NCI-H526 treated with DMSO at 0.1 percent for 48 hours (cell line): Measurements from ENCODE around the gene CACNA1S.
A peak's percentile ranks its signal among the peaks of the same experiment; 100 is the strongest.

Source experiments
- DNase-seq: peaks from one replicate; lab custom pipeline; 2025; lab: John Stamatoyannopoulos, UW

CACNA1S gene

DNA sequence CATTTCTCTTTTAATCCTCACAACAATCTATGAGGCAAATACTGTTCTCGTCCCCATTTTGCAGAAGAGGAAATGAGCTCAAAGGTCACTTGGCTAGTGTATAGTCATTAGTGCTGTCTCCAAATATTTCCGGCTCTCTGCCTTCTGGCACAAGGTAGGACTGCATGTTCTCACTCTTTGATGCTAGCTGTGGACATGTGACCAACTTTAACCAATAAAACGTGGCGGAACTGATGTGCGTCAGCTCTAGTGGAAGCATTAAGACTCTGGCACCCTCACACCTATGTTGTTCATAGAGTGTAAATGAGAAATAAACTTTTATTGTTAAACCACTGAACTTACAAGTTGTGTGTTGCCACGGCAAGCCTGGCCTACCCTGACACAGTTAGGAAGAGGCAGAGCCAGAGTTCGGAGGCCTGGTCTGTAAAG is 83.8 kb downstream of the CACNA1S start:
- no peak for DNase-seq

DNA sequence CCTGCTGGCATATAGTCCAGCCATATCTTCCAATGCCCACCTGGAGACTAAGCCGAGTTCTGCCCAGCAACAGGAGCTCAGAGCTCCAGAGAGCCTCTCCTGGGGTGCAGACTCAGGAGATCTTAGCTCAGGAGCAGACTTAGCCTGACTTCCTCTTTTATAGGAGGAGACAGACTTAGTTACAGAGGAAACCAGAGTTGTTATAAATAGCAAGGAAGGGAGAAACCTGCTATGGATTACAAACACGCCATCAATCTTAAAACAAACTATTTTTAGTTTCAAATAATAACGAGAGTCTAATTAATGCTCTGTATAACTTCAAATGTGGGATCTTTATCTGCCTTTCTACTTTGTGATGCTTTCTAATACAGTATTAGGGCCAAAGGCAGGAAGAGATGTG is 85.4 kb downstream of the CACNA1S start:
- no peak for DNase-seq

DNA sequence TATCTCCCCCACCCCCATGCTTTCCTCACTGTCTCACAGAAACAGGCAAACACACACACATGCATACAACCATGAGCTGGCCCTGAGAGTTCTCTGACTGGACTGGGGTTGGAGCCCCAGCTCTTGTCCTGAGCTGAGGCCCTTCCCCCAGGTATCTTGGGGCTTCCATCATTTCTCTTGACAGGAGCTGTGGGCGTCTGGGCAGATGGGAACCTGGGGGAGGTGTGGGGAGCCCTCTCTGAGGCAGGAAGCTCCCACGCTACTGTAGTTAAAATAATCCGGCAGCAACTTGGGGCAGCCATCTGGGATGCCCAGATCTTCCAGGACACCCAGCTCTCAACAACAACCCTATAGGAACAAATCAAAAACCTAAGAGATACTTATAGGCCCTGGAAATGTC is 86.0 kb downstream of the CACNA1S start:
- DNase-seq = no peak

DNA sequence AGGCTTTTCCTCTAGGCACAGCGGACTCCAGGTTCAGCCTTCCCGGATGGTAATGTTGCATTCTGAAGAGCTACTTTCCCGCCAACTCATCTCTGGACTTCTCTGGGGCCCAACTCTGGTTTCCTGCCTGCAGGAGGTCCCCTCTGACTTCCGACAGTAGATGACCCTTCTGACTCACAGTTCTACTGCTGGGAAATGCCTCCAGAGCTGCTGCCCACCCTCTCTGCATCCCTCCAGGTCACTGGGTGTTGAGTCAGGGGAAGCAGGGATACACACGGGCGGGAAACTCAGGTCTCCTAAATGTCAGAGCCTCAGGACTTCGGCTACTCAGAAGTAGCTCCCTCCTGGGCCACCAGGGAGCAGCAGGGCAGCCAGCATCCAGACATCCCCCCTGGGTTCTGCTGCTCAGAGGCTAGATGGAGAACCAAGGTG is 86.6 kb downstream of the CACNA1S start:
- DNase-seq = no peak

DNA sequence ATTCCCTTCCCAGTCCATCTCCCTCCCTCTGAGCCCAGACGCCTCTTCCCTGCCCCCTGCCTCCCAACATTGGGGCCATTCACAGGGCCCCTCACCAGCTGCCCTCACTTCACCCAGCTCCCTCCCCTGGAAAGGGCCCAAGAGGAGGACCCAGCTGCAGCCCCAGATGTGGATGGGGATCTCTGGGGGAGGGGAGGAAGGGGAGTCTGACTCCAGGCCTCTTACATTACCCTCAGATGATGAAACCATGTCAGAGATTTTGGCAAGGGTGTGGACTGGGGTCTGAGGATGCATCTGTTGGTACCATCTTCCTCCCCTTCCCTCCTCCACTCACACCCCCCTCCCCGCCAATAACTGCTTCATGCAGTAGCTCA is 87.6 kb downstream of the CACNA1S start:
- no peak for DNase-seq

DNA sequence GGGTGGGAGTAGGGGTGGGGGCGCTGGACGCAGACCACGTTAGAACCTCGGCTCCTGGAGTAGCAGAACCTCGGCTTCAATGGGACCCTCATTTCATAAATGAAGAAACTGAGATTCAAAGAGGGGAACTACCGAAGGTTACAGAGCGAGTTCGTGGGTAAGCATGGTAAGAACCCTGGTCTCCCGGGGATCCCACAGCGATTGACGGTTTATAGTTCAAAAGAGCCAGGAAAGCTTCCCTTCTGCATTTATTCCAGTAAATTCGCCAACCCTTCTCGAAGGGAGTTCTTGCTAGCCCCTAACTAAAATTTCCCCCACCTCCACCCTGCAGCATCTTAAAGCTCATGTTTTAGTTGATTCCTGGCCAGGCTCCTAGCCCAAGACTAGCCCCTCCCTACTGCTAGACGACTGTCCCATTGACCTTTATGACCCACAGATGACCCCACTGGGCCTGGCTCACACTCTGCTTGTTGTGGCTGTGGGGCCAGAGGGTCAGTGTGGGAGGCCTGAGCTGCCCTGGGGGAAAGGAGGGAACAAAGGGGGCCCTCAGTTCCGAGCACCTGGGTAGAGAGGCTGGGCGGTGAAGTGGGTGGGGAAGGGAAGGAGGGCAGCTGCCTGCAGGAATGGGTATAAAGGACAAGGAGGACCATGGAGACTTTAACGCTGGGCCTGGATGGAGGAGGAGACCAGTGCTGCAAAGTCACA is 88.2 kb downstream of the CACNA1S start:
- DNase-seq = no peak

DNA sequence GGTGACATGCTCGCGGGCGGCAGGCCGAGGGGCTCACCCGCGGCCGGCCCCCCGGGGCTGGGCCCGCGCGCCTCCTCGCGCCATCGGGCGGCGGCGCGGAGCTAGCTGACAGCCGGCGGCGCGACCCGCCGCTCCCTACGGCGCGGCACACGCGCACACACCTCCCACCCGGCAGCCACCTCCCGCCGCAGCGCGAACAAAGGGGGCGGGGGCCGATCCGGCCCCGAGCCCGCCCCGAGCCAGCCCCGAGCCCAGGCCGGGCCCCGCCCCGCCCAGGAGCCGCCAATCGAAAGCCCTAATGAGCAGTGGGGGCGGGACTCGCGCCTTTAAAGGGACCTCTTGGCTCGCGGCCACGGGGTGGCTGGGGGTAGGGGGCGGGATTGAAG is 88.7 kb downstream of the CACNA1S start, which contains the start of gene KIF21B:
Gene KIF21B, minus strand, starts transcription at position 198 of the 386 bp plus-strand sequence. CDS start 331 bp downstream, outside the sequence.
- peak; percentile 31 for DNase-seq

DNA sequence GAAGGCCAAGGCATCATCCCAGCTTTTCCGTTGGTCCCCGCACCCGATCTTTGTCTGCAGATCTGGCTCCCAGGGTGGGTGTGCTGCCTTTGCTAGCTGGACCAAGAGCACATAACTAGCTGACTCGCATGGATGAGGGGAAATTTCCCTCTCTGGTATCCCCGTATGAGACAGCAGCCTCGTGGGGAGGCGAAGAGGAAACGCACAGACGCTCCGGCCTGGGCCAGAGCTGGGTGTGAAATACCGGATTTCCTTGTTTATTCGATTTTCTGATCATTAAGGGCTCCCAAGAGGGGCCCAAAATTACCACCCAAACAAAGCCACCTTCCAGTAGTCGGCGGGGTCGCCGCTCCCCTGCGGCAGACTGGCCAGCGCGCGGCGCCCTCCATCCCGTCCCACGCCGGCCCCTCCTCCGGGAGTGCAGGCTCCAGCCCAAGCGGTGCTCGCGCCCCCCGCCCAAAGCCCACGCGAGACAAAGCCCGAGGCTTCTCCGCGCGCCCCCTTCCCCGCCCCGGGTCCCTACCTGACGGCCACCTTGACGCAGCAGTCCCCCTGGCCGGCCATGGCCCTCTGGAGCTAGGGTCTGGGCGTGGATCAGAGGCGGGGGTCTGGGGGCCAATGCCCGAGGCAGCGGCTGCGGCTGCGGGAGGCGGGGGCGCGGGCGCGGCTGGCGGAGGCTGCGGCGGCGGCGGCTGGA is 89.3 kb downstream of the CACNA1S start:
- peak; percentile 2 for DNase-seq

DNA sequence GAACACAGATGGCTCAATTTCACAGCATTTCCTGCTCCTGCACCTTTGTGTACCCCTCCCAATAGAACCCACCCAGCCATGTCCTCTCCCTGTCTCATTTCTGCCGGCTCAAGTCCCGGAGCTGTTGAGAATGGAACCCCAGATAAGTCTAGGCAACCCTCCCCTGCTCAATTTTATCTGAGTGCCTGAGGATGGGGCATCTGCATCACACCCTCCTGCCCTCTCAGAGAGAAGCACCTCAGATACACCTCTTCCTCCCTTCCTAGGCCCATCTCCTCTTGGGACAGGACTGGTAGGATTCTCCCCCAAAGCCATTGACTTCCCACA is 89.8 kb downstream of the CACNA1S start:
- no peak for DNase-seq

DNA sequence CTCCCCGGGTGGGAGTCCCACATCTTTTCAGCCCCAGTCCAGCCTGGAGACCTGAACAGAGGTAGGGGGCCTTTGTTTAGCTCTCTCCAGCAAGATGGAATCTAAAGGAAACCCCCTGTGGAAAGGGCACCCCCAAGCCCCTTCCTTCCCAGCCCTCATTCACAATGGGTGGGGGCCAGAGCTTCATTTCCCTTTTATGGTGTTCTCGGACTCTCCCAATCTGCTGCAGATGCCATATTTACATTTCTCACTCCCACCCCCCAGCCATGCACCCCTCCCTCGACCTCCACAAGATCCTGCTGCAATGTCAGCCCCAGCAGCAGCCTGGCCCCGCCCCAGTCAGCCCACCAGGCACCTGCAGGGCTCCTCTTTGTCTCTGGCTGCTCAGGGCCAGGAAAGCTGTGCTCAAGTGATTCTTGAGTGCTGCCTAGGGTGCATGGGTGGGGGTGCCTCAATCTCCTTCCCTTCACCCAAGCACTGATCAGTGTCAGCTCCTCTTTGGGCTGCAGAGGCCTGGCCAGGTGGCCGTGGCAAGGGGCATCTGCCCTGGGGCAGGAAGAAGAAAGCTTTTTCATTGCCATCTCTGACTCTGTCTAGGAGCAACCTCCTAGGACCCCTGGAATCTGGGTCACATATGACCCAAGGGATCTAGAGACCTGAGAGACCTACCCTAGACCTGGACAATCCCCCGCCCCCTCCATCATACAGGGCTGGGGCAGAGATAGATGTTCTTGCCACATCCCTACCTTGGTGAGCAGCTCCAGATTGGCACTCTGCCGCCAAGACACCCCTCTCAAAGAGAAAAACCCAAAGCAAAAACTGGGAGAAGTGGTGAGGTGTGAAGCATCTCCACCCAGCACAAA is 90.4 kb downstream of the CACNA1S start:
- no peak for DNase-seq

DNA sequence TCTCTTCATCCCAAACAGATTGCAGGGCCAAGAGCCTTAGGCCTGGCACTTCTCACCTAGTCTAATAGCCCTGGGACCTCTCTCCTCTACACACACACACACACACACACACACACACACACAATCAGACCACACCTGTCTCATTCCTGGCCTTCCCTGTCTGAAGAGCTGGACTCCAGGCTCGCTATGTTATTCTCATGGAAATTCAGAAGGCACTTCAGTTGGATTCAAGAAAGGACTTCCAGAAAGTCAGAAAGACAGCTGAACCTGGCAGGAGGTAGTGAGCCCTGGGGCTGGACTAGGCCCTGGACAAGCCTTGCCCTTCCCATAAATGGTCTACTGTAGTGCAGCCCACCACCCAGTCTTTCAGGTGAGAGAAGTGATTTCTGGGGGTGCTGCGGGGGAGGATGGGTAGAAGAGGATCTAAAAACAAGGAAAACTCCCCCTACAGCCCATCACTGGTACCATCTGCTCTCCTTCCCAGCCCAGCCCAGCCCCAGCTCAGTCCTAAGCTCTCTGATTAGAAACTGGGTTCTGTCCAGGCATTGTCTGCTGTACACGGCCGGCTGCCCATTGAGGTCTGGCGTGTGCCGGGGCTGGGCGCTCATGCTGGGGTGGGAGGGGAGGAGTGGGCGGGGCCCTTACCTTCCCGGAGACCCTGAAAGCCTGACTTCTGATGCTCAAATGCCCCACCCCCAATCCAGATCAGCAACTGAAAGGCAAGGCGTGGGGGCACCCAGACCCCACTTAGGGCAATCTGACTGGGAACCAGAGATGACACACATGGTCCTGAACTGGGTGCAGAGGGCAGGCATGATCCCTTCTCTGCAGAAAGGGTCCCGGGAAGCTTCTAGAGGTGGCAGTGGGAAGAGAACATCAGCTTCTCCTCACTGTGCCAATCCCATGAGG is 91.3 kb downstream of the CACNA1S start:
- DNase-seq = no peak

DNA sequence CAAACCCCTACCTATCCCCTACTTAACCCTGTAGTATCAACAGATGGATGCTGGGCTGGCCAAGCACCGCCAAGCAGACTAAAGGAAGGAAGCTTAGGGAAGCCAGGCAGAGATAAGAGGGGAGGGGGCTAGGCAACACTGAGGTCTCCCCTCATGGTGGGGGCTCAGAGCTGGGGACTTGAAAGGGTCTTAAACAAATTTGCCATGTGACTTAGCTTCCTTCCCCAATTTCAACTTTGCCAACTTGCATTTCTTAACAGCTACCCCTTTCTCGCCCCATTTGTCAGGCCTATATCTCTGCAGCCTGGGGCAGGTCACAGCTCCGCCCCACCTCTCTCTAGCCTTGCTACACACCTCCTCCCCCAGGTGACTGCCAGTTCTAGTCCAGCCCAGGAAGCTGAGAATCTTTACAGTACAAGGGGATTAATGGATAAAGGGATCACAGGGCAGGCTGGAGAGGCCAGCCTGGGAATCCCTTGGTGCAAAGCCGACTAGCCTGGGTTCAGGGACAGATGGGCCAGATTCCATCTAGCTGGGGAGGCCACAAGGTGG is 92.1 kb downstream of the CACNA1S start:
- DNase-seq = no peak

DNA sequence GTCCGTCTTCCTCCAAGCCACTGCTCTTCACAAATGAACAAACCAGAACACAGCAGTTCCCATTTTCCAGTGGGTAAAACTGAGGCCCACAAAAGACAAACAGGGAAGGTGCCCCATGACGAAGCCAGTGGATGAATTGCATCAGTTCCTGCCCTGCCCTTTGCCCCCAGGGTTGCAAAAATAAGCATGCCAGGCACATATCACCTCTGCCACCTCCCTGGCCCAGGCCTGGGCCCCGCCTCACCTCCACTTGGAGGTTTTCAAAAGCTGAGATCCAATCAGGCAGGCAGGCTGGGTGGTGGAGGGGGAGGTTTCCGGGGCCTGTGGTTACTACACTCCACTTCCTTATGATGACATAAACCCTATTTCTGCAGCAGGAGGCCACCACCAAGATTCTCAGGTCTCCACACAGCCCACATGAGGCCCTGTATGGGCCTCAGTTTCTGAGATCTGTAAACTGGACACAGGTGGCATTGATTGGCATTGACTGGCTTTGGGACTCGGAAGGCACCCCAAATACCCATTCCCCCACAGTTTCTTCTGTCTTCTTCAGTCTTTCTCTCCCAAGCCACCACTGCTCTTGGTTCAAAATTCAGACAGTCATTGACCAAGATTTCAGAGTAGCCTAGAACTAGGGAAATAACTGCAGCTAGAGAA is 92.8 kb downstream of the CACNA1S start:
- no peak for DNase-seq

DNA sequence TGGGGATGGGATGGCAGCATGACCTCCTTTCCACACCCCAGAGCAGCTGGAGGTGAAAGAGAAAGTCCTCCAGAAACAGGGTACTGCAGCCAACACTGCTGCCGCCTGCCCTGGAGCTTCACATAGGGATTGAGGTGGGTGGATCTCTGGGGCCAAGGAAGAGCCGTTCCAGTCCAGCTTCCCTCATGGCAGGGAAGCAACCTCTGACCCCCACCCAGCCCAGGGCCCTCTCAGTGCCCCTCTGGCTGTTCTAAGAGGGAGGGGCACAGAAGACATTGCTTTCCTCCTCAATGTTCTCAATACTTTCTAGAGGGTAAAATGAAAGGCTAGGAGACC is 94.4 kb downstream of the CACNA1S start:
- DNase-seq = no peak

DNA sequence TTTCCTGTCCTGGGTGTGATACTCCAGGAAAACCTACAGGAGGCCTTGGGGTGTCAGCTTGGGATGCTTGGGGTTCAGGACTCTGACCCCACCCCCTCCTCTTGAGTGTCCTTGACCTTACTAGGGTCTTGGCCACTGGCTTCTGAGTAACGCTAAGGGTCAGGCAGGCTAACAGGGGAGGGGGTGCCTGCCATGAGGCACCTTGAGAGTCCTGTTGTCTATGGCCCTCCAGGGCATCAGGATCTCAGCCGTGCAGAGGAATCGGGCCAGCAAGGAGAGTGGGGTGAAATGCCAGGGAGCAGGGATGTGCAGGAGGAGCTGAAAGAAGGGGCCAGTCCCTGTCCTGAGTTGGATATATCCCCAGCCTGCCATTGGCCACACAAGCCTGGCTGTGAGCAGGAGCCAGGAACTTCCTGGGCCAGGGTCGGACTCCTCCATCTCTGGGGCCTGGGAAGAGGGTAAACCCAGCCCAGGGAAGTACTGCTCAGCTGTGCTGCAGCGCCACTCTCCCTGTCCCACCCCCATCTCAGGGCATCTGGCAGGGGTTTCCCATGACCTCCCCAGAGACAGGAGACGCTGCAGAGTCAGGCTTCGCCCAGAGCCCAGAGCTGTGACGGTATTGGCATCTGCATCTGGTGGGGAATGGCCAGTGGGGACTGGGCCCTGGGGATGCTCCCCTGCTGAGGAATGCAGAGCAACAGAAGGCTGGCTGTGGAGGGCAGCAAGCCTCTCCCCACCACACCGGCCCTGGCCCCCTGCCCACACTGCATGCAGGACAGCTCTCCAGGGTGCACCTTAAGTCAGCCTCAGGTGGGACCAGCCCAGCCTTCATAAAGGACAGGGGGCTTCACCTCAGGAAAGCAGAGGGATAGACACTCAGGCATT is 95.0 kb downstream of the CACNA1S start:
- no peak for DNase-seq

DNA sequence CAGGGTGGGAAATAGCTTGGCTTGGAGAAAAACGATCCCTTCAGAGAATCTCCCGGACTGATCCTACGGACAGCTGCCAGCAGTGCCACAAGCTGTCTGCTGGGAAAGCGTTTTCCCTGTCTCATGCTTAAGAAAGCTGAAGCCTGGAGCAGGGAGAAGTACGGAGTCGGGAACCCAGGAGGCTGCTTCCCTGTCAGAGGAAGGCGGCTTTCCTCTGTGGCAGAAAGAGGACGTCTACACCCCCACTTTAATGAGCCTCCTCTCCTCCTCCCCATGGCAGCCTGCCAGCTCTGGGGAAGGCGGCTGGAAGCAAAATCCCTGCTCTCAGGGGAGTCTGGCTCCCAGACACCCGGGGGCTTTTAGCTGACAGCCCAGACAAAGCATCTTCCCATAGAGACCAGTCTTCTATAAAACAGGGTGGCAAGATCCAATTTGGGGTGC is 96.0 kb downstream of the CACNA1S start:
- DNase-seq = no peak

DNA sequence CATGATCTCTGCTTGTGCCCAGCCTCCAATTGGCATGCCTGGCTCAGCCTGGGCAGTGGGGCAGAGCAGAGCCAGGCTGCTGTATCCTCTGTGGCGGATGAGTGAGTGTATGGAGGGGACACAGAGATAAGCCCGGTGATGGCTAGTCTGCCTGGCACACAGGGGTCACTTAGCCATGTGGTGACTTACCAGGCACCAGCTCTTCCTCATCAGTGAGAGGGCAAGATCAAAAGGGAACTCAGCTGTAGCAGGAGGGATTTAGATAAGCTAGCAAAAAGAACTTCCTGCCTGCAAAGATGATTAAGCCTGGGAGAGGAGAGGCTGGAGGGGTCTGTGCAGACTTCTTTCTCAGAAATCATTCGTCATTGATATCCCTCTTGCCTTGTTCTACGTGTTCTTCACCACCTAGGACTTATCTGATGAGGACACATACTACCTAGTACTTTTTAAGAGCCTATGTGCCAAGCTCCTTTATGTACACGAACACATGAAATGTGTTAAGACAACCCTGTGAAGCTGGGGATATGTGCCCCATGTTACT is 96.6 kb downstream of the CACNA1S start:
- no peak for DNase-seq

DNA sequence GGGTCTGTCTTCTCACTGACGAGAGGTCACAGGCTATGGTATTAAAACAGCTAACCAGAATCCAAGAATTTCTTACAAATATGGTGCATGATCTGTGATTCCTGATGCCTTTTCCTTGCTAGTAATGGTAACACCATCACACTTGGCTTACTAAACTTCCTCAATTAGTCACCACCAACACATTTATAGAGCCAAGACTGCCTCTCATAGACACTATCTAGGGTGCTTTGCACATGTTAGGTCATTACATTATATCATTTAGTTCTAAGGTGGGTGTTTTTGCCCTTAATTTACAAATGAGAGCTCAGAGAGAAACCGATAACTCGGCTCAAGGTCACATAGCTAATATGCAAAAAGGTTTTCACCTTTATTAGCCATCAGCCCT is 97.4 kb downstream of the CACNA1S start:
- DNase-seq = no peak

DNA sequence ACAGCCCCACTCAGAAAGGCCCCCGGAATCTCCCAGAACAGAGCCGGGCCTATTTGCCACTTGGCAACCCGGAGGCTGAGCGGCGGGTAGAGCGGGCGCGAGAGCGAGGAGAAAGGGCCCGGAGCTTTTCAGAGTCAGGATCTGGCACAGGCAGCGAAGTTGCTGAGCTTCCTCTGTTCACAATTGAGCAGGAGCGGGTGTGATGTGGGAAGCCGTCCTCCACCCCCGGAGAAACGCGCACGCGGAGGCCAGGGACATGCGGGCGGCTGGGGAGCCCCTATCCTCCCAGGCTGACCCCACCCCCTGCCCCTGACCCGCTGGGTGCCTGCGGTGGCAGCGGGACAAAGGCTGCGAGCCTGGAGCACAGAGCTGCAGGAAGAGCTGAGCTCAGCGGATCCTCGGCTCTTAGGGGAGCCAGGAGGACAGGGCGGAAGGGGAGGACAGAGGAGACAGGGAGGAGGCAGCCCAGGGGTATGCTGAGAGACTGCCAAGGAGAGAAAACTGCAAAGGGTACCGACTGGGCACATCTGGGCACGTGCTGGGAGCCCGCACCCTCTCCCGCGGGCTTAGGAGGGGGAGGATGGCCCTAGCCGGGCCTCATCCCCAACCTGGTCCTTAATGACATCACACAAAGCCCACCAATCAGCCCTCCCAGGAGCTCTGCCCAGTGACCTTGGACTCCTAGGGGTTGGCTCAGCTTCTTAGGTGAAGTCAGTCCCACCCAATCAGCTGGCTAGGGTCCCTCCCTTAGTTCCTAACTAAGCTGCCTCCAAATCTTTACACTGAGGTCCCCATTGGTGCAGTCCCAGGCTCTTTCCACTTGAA is 98.0 kb downstream of the CACNA1S start:
- DNase-seq = no peak
